WTC11 (cell line): ENCODE results near the gene LHFPL6. TPM values are rescaled to one million over a fixed set of nuclear protein-coding genes. Genes with fewer than 3 reads are reported as not detected.

Experiments
- ATAC-seq: fragments of 200-7000 bp; cut with Tn5 transposase; 2 replicates; pipeline ENCODE4 v1.10.0; 2021; ENCODE audit warnings: mild to moderate bottlenecking, moderate library complexity
- CTCF ChIA-PET: fragments of 300-600 bp; sonication (Branson Sonifier 250); formaldehyde crosslinking; loops from one replicate; lab custom pipeline; 2021; ENCODE audit warnings: antibody characterized with exemption; lab: Charles Lee
- POLR2A ChIA-PET: fragments of 350-600 bp; sonication (Branson Sonifier 250); formaldehyde crosslinking; loops from one replicate; lab custom pipeline; 2021; ENCODE audit warnings: antibody characterized with exemption; lab: Charles Lee
- DNase-seq: peaks from one replicate; pipeline ENCODE4 v3.0.0; 2021; ENCODE audit warnings: low spot score
- H3K27ac Mint-ChIP-seq: 2 replicates; pipeline ENCODE4 v1.8.0; 2021; ENCODE audit warnings: mixed read lengths
- H3K27me3 Mint-ChIP-seq: 2 replicates; pipeline ENCODE4 v1.8.0; 2021; ENCODE audit warnings: low read depth, mild to moderate bottlenecking, moderate library complexity, mixed read lengths
- H3K36me3 Mint-ChIP-seq: 2 replicates; pipeline ENCODE4 v1.8.0; 2021; ENCODE audit warnings: mixed read lengths
- H3K4me1 Mint-ChIP-seq: 2 replicates; pipeline ENCODE4 v1.8.0; 2022; ENCODE audit warnings: mixed read lengths
- H3K4me3 Mint-ChIP-seq: 2 replicates; pipeline ENCODE4 v1.8.0; 2021; ENCODE audit warnings: mild to moderate bottlenecking, moderate library complexity, mixed read lengths
- H3K9me3 Mint-ChIP-seq: 2 replicates; pipeline ENCODE4 v1.8.0; 2021; ENCODE audit warnings: mixed read lengths
- CREM ChIP-seq: sonication (generic); formaldehyde crosslinking; IDR thresholded peaks from 2 replicates; pipeline ENCODE4 v1.8.1; 2022; ENCODE audit warnings: mild to moderate bottlenecking, missing genetic modification reagents, moderate library complexity
- ELF4 ChIP-seq: sonication (generic); formaldehyde crosslinking; IDR thresholded peaks from 2 replicates; pipeline ENCODE4 v1.8.1; 2022; ENCODE audit warnings: low read depth, mild to moderate bottlenecking, moderate library complexity, missing genetic modification reagents
- ESRRA ChIP-seq: sonication (generic); formaldehyde crosslinking; IDR thresholded peaks from 2 replicates; pipeline ENCODE4 v1.8.1; 2022; ENCODE audit warnings: mild to moderate bottlenecking, missing genetic modification reagents, borderline replicate concordance
- GTF2I ChIP-seq: fragments of 250-450 bp; sonication (Bioruptor Pico); conservative IDR thresholded peaks from 2 replicates; pipeline ENCODE4 v1.4.0; 2021; ENCODE audit warnings: mild to moderate bottlenecking
- NR2C2 ChIP-seq: sonication (generic); formaldehyde crosslinking; IDR thresholded peaks from 2 replicates; pipeline ENCODE4 v1.8.0; 2022; ENCODE audit warnings: mild to moderate bottlenecking, missing genetic modification reagents
- SOX15 ChIP-seq: fragments of 250-450 bp; sonication (Bioruptor Pico); IDR thresholded peaks from 2 replicates; pipeline ENCODE4 v1.9.0; 2021; ENCODE audit warnings: mild to moderate bottlenecking
- TEAD1 ChIP-seq: sonication (generic); formaldehyde crosslinking; IDR thresholded peaks from 2 replicates; pipeline ENCODE4 v1.8.0; 2022; ENCODE audit warnings: mild to moderate bottlenecking, missing genetic modification reagents
- TEAD4 ChIP-seq: sonication (generic); formaldehyde crosslinking; IDR thresholded peaks from 2 replicates; pipeline ENCODE4 v1.8.0; 2022; ENCODE audit warnings: mild to moderate bottlenecking, missing genetic modification reagents
- ZNF121 ChIP-seq: sonication (generic); formaldehyde crosslinking; IDR thresholded peaks from 2 replicates; pipeline ENCODE4 v1.8.0; 2023; ENCODE audit warnings: missing genetic modification reagents
- ZNF317 ChIP-seq: sonication (generic); formaldehyde crosslinking; IDR thresholded peaks from 2 replicates; pipeline ENCODE4 v1.8.1; 2023; ENCODE audit warnings: low read depth, mild to moderate bottlenecking, moderate library complexity, missing genetic modification reagents, borderline replicate concordance
- total RNA-seq: library from RNA; stranded (reverse); gene quantifications from 3 replicates; pipeline ENCODE4 v1.2.3, GENCODE V29; 2021
- TF ChIP-seq, protein P1 (sequence below): sonication (generic); formaldehyde crosslinking; IDR thresholded peaks from 2 replicates; pipeline ENCODE4 v1.8.1; 2022; ENCODE audit warnings: mild to moderate bottlenecking, missing genetic modification reagents, moderate library complexity, borderline replicate concordance
- TF ChIP-seq, protein P2 (sequence below): sonication (generic); formaldehyde crosslinking; IDR thresholded peaks from 2 replicates; pipeline ENCODE4 v1.8.1; 2023; ENCODE audit warnings: mild to moderate bottlenecking, missing genetic modification reagents, moderate library complexity
- TF ChIP-seq, protein P3 (sequence below): sonication (generic); formaldehyde crosslinking; conservative IDR thresholded peaks from 2 replicates; pipeline ENCODE4 v1.8.1; 2022; ENCODE audit warnings: mild to moderate bottlenecking, missing genetic modification reagents
- TF ChIP-seq, protein P4 (sequence below): sonication (generic); formaldehyde crosslinking; IDR thresholded peaks from 2 replicates; pipeline ENCODE4 v1.8.0; 2022; ENCODE audit warnings: mild to moderate bottlenecking, missing genetic modification reagents
- TF ChIP-seq, protein P5 (sequence below): fragments of 250-450 bp; sonication (Bioruptor Pico); IDR thresholded peaks from 2 replicates; pipeline ENCODE4 v1.9.0; 2021; ENCODE audit warnings: mild to moderate bottlenecking
- TF ChIP-seq, protein P6 (sequence below): fragments of 250-450 bp; sonication (Bioruptor Pico); IDR thresholded peaks from 2 replicates; pipeline ENCODE4 v1.9.0; 2021; ENCODE audit warnings: mild to moderate bottlenecking, borderline replicate concordance
- TF ChIP-seq, protein P7 (sequence below): sonication (generic); formaldehyde crosslinking; IDR thresholded peaks from 2 replicates; pipeline ENCODE4 v1.8.1; 2022; ENCODE audit warnings: low read depth, mild to moderate bottlenecking, moderate library complexity, missing genetic modification reagents, borderline replicate concordance

The LHFPL6 gene
- total RNA-seq, 1 experiment from 2014 or later = 4.5 TPM

DNA sequence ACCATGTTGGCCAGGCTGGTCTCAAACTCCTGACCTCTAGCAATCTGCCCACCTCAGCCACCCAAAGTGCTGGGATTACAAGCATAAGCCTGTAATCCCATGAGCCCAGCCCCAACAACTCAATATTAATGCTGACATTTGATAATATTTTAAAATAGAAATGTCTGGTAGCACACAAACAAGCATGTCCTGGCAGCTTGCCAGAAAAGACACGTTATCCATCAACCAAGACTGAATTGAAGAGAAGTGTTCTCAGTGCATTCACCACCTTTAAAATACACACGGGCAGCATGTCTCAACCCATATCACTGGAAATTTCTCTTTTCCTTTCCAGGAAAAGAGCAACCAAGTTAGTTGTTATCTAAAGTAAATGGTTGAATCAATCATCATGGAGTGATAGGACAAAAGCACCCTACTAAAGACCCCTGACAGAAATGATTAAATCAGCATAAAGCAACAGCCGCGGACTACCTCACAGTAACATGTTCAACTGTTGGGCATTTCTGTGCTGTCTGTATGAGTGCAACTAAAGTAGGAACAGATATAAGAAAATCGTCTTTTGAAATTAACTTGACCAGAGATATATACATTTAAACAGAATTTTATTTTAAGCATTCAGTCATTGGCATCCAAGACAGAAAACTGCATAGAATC lies 25.0 kb downstream of the LHFPL6 start:
- Mint-ChIP-seq H3K27me3 (no peaks in the 10 kb centered on the region), H3K4me1 (peaks cover 21% of the 10 kb centered on the region), H3K36me3 (no peaks in the 10 kb centered on the region), H3K9me3 (no peaks in the 10 kb centered on the region), H3K27ac (no peak overlapping the region), H3K4me3 (no peak overlapping the region)
- ChIA-PET CTCF (interaction anchor here (1.2 kb wide), 1 partner anchor 34 kb away, joined by 3 read pairs; no protein-coding TSS in a partner anchor), POLR2A (no interaction called here)
- TF ChIP-seq TEAD4 (CRISPR knock-in tag) = no peak
- TF ChIP-seq, protein P1, sequence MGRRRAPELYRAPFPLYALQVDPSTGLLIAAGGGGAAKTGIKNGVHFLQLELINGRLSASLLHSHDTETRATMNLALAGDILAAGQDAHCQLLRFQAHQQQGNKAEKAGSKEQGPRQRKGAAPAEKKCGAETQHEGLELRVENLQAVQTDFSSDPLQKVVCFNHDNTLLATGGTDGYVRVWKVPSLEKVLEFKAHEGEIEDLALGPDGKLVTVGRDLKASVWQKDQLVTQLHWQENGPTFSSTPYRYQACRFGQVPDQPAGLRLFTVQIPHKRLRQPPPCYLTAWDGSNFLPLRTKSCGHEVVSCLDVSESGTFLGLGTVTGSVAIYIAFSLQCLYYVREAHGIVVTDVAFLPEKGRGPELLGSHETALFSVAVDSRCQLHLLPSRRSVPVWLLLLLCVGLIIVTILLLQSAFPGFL (CRISPR knock-in tag) = no peak
- no peak for DNase-seq
- no peak for ATAC-seq

DNA sequence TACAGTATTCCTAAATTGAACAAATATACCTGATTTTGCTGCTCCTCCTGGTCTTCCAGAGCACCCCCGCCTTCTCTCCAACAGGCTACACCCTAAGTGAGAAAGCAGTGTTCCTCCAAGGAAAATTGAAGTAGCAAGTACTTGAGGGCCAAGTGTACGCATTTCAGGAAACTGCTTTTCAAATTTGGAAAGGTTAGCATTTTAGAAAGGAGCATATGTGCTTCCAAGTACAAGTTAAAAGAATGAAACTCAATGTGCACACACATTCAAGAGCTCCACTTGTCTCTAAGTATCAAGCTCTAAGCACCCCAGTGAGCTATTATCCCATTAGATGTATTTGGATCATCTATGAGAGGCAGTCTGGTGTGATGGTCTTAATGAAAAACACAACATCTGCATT lies 25.8 kb downstream of the LHFPL6 start:
- H3K4me1 Mint-ChIP-seq = peaks cover 21% of the 10 kb centered on the region
- CTCF ChIA-PET = interaction anchor here (1.2 kb wide), 1 partner anchor 35 kb away, joined by 3 read pairs; no protein-coding TSS in a partner anchor

DNA sequence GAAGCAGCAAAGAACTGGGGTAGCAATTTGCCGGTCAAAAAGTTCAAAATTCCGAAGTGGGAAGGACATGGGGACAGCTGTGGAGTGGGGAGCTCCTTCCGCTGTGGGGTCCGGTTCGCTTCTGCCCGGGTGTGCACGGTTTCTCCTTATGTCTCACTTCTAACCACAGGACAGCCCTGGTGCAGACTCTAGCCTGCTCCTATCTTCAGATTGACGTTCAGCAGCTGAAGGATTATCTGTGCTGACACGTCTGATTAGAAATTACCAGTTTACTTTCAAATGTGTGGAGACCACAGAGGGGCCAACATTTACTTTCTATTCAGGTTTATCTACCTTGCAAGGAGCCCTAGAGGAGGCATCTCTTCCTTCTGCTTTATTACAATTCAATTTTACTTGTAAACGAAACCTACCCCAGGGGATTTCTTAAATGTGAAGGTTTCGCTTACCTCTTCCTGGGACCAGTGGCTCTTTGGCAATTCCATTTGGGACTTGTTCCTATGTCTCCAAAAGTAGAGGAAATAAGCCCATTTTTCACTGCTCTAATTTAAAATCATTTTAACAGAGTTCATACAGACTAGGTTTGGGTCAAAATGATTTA lies 27.3 kb downstream of the LHFPL6 start:
- H3K9me3 Mint-ChIP-seq = no peaks in the 10 kb centered on the region
- H3K27ac Mint-ChIP-seq = no peak overlapping the region
- no peaks in the 10 kb centered on the region for H3K27me3 Mint-ChIP-seq
- ATAC-seq (no peak), DNase-seq (no peak)
- CTCF ChIA-PET = interaction anchor here (0.7 to 2.4 kb wide), 2 partner anchors 36 to 40 kb away, joined by 3 to 9 read pairs; no protein-coding TSS in a partner anchor
- no peaks in the 10 kb centered on the region for H3K36me3 Mint-ChIP-seq
- POLR2A ChIA-PET = no interaction called here
- no peak overlapping the region for H3K4me3 Mint-ChIP-seq
- H3K4me1 Mint-ChIP-seq = peaks cover 21% of the 10 kb centered on the region
- TF ChIP-seq ESRRA (CRISPR knock-in tag) (no peak), CREM (CRISPR knock-in tag) (no peak), NR2C2 (no peak), SOX15 (no peak), ZNF121 (CRISPR knock-in tag) (no peak), GTF2I (CRISPR knock-in tag) (no peak), TEAD4 (CRISPR knock-in tag) (no peak)
- TF ChIP-seq, protein P2, sequence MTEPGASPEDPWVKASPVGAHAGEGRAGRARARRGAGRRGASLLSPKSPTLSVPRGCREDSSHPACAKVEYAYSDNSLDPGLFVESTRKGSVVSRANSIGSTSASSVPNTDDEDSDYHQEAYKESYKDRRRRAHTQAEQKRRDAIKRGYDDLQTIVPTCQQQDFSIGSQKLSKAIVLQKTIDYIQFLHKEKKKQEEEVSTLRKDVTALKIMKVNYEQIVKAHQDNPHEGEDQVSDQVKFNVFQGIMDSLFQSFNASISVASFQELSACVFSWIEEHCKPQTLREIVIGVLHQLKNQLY (CRISPR knock-in tag) = no peak
- TF ChIP-seq, protein P3, sequence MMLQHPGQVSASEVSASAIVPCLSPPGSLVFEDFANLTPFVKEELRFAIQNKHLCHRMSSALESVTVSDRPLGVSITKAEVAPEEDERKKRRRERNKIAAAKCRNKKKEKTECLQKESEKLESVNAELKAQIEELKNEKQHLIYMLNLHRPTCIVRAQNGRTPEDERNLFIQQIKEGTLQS (CRISPR knock-in tag) = no peak
- TF ChIP-seq, protein P4, sequence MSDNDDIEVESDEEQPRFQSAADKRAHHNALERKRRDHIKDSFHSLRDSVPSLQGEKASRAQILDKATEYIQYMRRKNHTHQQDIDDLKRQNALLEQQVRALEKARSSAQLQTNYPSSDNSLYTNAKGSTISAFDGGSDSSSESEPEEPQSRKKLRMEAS = no peak
- TF ChIP-seq, protein P5, sequence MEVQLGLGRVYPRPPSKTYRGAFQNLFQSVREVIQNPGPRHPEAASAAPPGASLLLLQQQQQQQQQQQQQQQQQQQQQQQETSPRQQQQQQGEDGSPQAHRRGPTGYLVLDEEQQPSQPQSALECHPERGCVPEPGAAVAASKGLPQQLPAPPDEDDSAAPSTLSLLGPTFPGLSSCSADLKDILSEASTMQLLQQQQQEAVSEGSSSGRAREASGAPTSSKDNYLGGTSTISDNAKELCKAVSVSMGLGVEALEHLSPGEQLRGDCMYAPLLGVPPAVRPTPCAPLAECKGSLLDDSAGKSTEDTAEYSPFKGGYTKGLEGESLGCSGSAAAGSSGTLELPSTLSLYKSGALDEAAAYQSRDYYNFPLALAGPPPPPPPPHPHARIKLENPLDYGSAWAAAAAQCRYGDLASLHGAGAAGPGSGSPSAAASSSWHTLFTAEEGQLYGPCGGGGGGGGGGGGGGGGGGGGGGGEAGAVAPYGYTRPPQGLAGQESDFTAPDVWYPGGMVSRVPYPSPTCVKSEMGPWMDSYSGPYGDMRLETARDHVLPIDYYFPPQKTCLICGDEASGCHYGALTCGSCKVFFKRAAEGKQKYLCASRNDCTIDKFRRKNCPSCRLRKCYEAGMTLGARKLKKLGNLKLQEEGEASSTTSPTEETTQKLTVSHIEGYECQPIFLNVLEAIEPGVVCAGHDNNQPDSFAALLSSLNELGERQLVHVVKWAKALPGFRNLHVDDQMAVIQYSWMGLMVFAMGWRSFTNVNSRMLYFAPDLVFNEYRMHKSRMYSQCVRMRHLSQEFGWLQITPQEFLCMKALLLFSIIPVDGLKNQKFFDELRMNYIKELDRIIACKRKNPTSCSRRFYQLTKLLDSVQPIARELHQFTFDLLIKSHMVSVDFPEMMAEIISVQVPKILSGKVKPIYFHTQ (CRISPR knock-in tag) = no peak

More for the DNA sequence above, 25.8 kb downstream of the LHFPL6 start:
- POLR2A ChIA-PET = no interaction called here
- no peaks in the 10 kb centered on the region for H3K36me3 Mint-ChIP-seq
- no peaks in the 10 kb centered on the region for H3K9me3 Mint-ChIP-seq
- ATAC-seq (no peak), DNase-seq (no peak)
- no peak overlapping the region for H3K27ac Mint-ChIP-seq
- H3K27me3 Mint-ChIP-seq = no peaks in the 10 kb centered on the region
- TF ChIP-seq ELF4 (no peak), ZNF317 (CRISPR knock-in tag) (no peak), ESRRA (CRISPR knock-in tag) (no peak), TEAD4 (CRISPR knock-in tag) (no peak), TEAD1 (no peak)
- TF ChIP-seq, protein P6, sequence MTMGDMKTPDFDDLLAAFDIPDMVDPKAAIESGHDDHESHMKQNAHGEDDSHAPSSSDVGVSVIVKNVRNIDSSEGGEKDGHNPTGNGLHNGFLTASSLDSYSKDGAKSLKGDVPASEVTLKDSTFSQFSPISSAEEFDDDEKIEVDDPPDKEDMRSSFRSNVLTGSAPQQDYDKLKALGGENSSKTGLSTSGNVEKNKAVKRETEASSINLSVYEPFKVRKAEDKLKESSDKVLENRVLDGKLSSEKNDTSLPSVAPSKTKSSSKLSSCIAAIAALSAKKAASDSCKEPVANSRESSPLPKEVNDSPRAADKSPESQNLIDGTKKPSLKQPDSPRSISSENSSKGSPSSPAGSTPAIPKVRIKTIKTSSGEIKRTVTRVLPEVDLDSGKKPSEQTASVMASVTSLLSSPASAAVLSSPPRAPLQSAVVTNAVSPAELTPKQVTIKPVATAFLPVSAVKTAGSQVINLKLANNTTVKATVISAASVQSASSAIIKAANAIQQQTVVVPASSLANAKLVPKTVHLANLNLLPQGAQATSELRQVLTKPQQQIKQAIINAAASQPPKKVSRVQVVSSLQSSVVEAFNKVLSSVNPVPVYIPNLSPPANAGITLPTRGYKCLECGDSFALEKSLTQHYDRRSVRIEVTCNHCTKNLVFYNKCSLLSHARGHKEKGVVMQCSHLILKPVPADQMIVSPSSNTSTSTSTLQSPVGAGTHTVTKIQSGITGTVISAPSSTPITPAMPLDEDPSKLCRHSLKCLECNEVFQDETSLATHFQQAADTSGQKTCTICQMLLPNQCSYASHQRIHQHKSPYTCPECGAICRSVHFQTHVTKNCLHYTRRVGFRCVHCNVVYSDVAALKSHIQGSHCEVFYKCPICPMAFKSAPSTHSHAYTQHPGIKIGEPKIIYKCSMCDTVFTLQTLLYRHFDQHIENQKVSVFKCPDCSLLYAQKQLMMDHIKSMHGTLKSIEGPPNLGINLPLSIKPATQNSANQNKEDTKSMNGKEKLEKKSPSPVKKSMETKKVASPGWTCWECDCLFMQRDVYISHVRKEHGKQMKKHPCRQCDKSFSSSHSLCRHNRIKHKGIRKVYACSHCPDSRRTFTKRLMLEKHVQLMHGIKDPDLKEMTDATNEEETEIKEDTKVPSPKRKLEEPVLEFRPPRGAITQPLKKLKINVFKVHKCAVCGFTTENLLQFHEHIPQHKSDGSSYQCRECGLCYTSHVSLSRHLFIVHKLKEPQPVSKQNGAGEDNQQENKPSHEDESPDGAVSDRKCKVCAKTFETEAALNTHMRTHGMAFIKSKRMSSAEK = no peak
- TF ChIP-seq, protein P7, sequence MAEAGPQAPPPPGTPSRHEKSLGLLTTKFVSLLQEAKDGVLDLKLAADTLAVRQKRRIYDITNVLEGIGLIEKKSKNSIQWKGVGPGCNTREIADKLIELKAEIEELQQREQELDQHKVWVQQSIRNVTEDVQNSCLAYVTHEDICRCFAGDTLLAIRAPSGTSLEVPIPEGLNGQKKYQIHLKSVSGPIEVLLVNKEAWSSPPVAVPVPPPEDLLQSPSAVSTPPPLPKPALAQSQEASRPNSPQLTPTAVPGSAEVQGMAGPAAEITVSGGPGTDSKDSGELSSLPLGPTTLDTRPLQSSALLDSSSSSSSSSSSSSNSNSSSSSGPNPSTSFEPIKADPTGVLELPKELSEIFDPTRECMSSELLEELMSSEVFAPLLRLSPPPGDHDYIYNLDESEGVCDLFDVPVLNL = no peak
- no peak overlapping the region for H3K4me3 Mint-ChIP-seq
